Activated naive CD8-positive, alpha-beta T cell (primary cell): ENCODE results near the gene TKFC.

Source experiments
- H3K27ac Mint-ChIP-seq: one replicate; pipeline ENCODE4 v1.8.0; 2021; ENCODE audit warnings: mixed read lengths
- H3K27me3 Mint-ChIP-seq: one replicate; pipeline ENCODE4 v1.8.0; 2021; ENCODE audit warnings: mixed read lengths
- H3K36me3 Mint-ChIP-seq: one replicate; pipeline ENCODE4 v1.8.0; 2021; ENCODE audit warnings: mixed read lengths
- H3K4me1 Mint-ChIP-seq: one replicate; pipeline ENCODE4 v1.8.0; 2021; ENCODE audit warnings: low read depth, mixed read lengths
- H3K4me3 Mint-ChIP-seq: one replicate; pipeline ENCODE4 v1.8.0; 2021; ENCODE audit warnings: mild to moderate bottlenecking, mixed read lengths
- H3K9me3 Mint-ChIP-seq: one replicate; pipeline ENCODE4 v1.8.0; 2021; ENCODE audit warnings: low read depth, mixed read lengths

Gene TKFC, protein sequence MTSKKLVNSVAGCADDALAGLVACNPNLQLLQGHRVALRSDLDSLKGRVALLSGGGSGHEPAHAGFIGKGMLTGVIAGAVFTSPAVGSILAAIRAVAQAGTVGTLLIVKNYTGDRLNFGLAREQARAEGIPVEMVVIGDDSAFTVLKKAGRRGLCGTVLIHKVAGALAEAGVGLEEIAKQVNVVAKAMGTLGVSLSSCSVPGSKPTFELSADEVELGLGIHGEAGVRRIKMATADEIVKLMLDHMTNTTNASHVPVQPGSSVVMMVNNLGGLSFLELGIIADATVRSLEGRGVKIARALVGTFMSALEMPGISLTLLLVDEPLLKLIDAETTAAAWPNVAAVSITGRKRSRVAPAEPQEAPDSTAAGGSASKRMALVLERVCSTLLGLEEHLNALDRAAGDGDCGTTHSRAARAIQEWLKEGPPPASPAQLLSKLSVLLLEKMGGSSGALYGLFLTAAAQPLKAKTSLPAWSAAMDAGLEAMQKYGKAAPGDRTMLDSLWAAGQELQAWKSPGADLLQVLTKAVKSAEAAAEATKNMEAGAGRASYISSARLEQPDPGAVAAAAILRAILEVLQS

DNA sequence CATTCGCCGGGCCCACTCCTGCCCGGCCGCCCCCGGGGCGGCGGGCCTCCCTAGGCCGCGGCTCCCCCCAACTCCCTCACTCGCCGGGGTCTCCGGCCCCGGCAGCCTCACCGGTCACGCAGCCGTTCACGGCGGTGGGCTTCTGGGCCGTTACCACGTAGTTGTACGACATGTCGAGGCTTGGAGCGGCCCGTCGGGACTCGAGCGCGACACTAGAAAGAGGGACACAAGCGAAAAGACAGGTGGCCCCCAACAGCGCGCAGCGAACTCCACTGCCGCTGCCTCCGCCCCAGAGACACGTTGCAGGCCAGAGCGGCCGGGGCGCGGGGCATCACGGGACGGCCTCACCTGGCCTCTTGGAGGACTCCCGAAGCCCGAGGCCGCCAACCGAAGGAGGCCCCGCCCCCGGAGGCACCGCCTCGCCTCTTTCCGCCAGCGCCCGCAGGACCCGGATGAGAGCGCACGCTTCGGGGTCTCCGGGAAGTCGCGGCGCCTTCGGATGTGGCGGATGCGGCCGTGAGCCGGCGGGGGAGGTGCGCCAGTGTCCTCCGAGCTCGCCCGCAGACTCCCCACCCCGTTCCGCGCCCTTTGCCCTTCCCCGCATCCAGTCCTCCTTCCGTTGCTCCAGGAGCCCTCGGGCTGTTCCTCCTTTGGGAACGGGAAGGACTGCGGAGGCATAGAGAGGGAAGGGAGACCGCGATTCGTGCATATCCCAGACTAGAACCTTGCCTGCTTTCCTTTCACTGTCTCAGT lies at the start of gene TKFC, which contains the start of gene DDB1:
TKFC (plus strand) TSS at position 432 of the 753 bp plus-strand sequence. CDS start 1,501 bp downstream, outside the sequence.
DDB1 (minus strand) TSS at position 309 of the 753 bp plus-strand sequence; CDS start at position 172, 137 bp downstream.
- Mint-ChIP-seq H3K27me3 (no peaks in the 10 kb centered on the region), H3K4me3 (peak within 1 kb of the TSS; percentile 98), H3K27ac (peak within 1 kb of the TSS; percentile 99), H3K4me1 (peaks cover 61% of the 10 kb centered on the region), H3K9me3 (no peaks in the 10 kb centered on the region), H3K36me3 (peaks cover 6% of the 10 kb centered on the region)

DNA sequence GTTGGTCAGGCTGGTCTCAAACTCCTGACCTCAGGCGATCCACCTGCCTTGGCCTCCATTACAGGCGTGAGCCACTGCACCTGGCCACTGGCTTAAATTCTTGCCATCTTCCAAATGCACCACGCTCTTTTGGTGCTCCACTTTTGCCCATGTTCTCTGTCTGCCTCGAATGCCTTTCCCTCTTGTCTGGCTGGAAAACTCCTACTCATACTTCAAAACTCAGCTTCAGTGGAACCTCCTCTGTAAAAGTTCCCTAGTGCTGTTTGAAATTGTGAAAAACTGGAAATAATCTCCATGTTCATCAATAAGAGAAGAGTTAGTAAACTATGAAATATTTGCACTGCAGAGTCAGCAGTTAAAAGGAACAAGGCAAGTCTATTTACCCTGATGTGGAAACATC lies 49.4 kb upstream of the TKFC start:
- H3K4me1 Mint-ChIP-seq = no peaks in the 10 kb centered on the region
- H3K36me3 Mint-ChIP-seq = peaks cover 23% of the 10 kb centered on the region

DNA sequence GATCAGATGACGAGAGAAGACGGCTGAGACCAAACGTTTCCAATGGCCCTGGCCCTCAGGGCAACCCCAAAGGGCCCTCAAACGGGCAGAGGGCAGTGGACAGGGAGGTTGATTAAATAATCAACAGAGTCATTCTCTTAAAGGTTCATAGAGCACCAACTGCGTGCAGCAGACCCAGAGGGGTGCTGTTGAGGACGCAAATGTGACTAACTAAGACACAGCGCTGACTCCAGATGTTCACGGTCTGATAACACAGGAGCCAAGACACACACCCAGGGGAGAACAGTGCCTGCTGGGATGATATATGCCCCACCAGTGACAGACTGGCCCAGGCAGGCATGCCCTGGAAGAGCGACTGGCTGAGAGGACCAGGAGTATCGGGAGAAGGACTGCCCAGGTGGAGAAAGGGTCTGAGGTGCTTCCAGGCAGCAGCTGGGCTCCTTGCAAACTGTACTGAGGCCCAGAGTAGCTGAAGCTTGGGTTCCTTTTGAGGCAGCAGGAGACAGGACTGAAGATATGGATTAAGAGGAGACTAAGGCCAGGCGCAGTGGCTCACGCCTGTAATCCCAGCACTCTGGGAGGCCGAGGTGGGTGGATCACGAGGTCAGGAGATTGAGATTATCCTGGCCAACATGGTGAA lies 45.6 kb upstream of the TKFC start:
- Mint-ChIP-seq H3K4me3 (no peak overlapping the region), H3K4me1 (peaks cover 2% of the 10 kb centered on the region), H3K27me3 (peaks cover 2% of the 10 kb centered on the region), H3K9me3 (no peaks in the 10 kb centered on the region), H3K36me3 (peaks cover 24% of the 10 kb centered on the region), H3K27ac (no peak overlapping the region)

More for the DNA sequence above, 49.4 kb upstream of the TKFC start:
- Mint-ChIP-seq H3K9me3 (no peaks in the 10 kb centered on the region), H3K27ac (no peak overlapping the region), H3K27me3 (no peaks in the 10 kb centered on the region), H3K4me3 (no peak overlapping the region)

DNA sequence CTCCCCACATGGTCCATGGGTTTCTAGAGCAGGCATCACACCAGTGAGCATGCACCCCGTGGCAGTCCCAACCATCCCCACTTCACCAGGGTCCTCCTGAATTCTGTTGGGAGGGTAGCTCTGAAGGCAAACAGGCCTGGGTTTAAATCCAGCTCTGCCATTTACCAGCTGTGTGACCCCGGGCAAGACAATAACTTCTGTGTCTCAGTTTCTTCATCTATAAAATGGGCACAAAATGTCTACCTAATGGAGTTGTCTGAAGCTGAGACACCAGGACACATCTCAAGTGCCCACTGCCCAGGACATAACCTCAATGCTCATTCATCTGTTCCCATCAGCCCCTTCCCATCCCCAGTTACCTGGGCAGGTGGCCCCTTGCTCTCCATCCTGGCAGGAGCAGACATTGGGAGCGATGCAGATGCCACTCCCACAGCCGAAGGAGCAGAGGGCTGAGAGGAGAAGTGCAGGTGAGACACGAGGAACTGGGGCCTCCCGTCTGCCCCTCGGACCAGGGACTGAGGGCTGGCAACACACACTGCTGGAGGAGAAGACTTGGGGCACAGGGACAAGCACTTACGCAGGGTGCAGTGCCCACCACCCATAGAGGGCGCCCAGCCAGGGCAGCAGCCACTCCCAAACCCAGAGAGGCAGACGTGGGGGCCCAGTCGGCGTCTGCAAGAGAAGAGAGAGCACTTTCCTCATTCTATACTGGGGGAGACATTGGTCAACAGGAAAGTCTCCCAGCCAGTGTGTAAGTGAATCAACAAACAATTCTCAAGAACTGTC lies 41.9 kb upstream of the TKFC start:
- peaks cover 4% of the 10 kb centered on the region for H3K27me3 Mint-ChIP-seq
- H3K4me3 Mint-ChIP-seq = no peak overlapping the region
- peaks cover 7% of the 10 kb centered on the region for H3K36me3 Mint-ChIP-seq

DNA sequence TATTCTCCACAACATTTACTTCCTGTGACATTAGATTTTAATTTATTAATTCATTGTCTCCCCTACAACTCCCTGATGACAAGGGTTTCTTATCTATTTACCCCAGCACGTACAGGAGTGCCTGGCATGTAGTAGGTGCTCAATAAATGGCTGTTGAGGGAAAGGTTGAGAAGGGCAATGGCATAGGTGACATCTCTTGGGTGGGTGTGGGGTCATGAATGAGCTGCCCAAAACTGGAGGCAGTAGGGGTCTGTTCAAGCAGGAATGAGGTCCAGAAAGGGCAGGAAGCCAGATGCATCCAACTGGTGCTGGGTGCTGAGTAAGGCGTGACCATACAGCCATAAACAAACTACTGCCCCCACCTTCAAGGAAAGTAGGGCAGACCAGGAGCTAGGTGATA lies 40.7 kb upstream of the TKFC start:
- H3K36me3 Mint-ChIP-seq = peaks cover 10% of the 10 kb centered on the region
- H3K4me3 Mint-ChIP-seq = peak overlapping the region; percentile 68
- H3K27ac Mint-ChIP-seq = no peak overlapping the region
- peaks cover 4% of the 10 kb centered on the region for H3K27me3 Mint-ChIP-seq
- H3K4me1 Mint-ChIP-seq = peaks cover 20% of the 10 kb centered on the region
- H3K9me3 Mint-ChIP-seq = no peaks in the 10 kb centered on the region

More for the DNA sequence above, 41.9 kb upstream of the TKFC start:
- Mint-ChIP-seq H3K9me3 (no peaks in the 10 kb centered on the region), H3K4me1 (peaks cover 15% of the 10 kb centered on the region), H3K27ac (no peak overlapping the region)

DNA sequence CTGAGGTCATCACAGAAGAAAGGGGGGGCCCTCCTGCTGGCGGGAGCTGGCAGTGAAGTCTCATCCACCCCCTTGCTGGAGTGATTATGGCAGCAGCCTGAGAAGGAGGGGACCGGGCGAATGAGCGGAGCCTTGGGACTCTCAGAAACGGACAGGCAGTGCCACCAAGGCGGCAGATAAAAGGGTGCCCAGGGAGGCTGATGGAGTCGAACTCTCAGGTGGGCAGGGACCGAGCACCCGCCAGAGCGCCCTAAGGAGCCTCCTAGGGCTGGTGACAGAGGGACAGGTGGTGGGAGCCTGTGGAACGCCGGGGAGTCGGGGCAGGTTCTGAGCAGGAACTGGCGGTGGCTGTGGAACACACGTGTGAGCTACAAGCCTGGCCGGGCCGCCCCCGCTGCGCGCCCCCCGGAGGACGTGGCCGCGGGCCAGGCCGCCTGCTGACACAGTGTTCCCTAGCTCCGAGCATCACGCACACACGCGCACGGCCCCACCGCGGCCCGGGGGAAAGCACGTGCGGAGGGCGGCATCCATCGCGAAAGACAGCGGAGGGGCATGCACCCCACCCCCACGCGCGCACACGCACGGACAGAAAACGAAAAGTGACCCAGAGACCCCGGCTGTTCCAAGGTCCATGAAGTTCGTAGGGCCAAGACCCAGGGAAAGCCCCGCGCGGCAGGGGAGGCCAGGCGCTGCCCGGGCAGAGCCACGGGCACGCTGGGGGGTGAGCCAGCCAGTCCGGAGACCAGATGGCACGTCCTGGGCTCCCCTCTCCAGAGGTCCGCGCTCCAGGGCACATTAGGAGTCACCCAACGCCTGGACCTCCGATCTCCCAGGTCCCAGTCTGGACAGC lies 38.9 kb upstream of the TKFC start:
- H3K36me3 Mint-ChIP-seq = peaks cover 14% of the 10 kb centered on the region
- peaks cover 4% of the 10 kb centered on the region for H3K27me3 Mint-ChIP-seq
- H3K27ac Mint-ChIP-seq = peak overlapping the region; percentile 95
- H3K4me3 Mint-ChIP-seq = peak overlapping the region; percentile 94
- H3K4me1 Mint-ChIP-seq = peaks cover 37% of the 10 kb centered on the region
- H3K9me3 Mint-ChIP-seq = no peaks in the 10 kb centered on the region

DNA sequence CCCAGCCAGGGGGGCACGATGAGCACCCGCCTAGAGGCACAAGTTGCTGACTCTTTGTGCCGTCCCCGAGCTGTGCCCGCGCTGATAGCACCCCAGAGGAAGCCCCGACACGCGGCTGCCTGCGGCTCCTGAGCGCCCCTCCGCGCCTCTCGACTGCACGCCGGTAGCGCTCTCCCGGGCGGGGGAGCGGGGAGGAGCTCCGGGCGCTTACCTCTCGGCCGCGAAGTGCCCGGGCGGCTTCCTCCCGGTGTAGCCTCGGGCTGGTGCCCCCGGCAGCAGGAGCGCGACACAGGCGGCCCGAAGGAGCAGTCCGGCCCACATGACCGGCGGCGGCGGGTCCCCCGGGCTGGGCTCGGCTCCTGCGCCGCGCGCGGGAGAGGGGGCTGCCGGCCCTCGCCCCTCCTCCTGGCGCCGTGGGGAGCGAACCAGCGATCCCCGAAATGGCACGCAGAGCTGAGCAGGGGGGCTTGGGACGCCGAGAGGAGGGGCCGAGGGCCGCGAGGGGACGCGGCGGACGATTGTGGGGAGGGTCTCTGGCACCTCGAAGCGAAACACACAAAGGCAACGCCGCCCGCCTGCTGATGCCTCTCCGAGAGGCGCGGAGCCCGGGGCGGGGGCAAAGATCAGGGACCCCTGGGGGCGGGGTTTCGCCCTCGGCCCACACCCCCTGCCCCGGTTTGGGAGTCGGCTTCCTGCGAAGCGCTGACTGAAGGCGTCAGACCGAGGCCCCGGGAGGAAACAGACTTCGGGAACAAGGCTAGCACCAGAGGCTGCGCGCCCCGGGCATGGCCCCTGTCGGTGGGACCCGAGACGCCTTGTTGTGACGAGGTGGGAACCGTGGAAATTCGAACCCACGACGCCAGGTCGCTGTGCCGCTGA lies 38.1 kb upstream of the TKFC start, which contains the start of gene VWCE:
VWCE (minus strand) TSS at position 600 of the 879 bp plus-strand sequence; CDS start at position 321, 279 bp downstream.
- Mint-ChIP-seq H3K9me3 (no peaks in the 10 kb centered on the region), H3K4me3 (peak within 1 kb of the TSS; percentile 94), H3K4me1 (peaks cover 43% of the 10 kb centered on the region), H3K27ac (peak within 1 kb of the TSS; percentile 95), H3K36me3 (peaks cover 14% of the 10 kb centered on the region), H3K27me3 (peaks cover 4% of the 10 kb centered on the region)

DNA sequence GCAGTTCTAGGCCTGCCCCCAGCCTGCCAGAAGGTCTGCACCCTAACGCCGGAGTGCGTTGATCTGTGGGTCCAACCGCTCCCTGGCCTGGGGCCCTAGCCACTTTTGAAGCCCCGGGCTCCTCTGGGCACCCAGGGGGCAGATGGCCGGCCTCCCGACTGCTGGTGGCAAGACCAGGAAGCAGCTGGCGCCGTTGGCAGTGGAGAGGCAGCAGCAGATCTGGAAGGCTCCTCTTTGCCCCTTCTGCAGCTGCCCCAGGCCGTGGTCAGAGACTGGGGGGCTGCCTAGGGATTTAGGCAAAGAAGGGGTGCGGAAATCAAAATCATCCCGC lies 37.5 kb upstream of the TKFC start:
- no peaks in the 10 kb centered on the region for H3K9me3 Mint-ChIP-seq
- peak overlapping the region; percentile 73 for H3K4me3 Mint-ChIP-seq
- H3K27ac Mint-ChIP-seq = no peak overlapping the region
- peaks cover 16% of the 10 kb centered on the region for H3K36me3 Mint-ChIP-seq
- H3K4me1 Mint-ChIP-seq = peaks cover 46% of the 10 kb centered on the region
- H3K27me3 Mint-ChIP-seq = peaks cover 4% of the 10 kb centered on the region

DNA sequence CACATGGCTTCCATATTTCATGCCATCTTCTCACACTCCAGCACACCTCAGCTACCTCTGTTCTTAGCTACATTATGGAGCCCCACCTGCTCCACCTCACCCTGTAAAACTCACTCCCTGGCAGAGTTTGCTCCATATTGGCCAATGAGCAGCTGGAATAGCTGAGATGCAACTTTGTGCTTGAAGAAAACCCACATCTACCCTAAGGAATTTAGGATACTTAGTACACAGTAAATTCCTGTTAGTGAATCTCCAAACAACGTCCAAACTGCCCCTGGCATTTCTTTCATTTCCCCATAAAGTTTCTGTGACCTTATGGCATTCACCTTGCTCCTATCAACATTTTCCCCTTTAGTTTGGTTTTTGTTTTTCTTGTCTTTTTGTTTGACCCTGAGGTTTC lies 35.7 kb upstream of the TKFC start:
- Mint-ChIP-seq H3K9me3 (no peaks in the 10 kb centered on the region), H3K4me3 (peak overlapping the region; percentile 44), H3K4me1 (peaks cover 45% of the 10 kb centered on the region), H3K27me3 (peaks cover 3% of the 10 kb centered on the region), H3K36me3 (peaks cover 22% of the 10 kb centered on the region), H3K27ac (peak overlapping the region; percentile 19)

DNA sequence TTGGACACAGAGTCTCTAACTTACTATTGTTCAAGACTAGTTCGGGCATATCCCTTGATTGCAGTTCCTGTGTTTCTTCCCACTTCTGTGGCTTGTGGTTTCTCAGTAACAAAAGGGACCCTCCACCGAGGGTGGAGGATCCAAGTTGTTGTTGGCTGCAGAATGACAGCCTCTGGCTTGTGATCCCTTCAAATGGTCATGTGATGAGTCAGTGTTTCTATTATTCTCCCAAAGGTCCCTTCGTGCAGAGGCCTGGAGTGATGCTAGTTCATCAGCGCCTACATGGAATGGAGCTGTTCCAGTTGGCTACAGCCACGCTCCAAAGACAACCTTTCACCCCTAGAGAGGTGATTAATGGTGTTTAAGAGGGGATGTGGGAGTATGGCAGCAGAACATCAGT lies 35.3 kb upstream of the TKFC start:
- peaks cover 42% of the 10 kb centered on the region for H3K4me1 Mint-ChIP-seq
- H3K27me3 Mint-ChIP-seq = no peaks in the 10 kb centered on the region
- H3K4me3 Mint-ChIP-seq = peak overlapping the region; percentile 0
- no peaks in the 10 kb centered on the region for H3K9me3 Mint-ChIP-seq
- peak overlapping the region; percentile 19 for H3K27ac Mint-ChIP-seq
- H3K36me3 Mint-ChIP-seq = peaks cover 20% of the 10 kb centered on the region

DNA sequence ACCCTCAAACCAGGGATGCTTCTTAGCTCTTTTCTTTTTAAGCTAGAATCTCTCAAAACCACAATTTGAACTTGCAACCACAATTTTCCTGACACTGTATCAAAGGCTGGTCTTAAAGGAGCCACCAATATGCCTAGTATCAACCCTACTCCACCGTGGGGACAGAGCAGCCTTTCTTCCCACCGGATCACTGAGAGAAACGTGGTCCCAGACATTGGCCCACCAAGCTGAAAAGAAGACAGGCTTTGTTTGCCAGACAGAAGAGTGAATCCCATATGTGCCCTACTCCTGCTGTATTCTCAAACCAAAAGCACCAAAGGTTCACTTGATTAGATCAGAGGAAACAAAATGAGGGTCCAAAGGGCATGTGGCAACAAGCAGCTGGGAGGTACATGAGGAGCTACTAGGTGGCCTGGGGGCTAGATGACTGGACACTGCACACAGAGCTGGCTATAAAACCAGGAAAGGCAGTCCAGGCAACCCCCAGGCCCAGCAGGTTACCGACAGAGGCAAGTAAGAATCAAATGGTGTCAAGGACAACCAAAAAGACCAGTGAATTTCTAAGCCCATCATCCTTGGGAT lies 34.3 kb upstream of the TKFC start:
- H3K9me3 Mint-ChIP-seq = no peaks in the 10 kb centered on the region
- H3K4me3 Mint-ChIP-seq = no peak overlapping the region
- H3K27ac Mint-ChIP-seq = no peak overlapping the region
- peaks cover 36% of the 10 kb centered on the region for H3K4me1 Mint-ChIP-seq
- peaks cover 20% of the 10 kb centered on the region for H3K36me3 Mint-ChIP-seq
- no peaks in the 10 kb centered on the region for H3K27me3 Mint-ChIP-seq

DNA sequence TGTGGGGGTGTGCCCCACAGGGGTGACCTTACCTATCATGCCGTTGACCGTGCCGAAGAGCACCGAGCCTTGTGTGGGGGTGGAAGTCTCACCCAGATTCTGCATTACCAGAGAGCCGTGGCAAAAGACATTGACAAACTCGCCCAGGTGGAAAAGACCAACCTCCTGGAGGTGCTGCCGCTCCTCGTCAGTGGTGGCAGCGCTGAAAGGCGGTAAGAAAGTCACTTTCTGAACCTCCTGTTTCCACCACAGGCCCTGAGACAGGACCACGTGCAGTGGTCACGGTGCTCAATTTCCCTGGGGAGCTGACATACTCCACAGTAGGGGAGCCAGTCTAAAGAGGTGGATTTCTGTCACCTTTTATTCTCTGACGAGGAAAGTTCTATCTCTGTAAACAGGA lies 30.5 kb upstream of the TKFC start:
- H3K9me3 Mint-ChIP-seq = no peaks in the 10 kb centered on the region
- no peaks in the 10 kb centered on the region for H3K27me3 Mint-ChIP-seq
- peaks cover 15% of the 10 kb centered on the region for H3K36me3 Mint-ChIP-seq
- H3K27ac Mint-ChIP-seq = no peak overlapping the region
- H3K4me3 Mint-ChIP-seq = no peak overlapping the region
- H3K4me1 Mint-ChIP-seq = peaks cover 25% of the 10 kb centered on the region
